ENCODE measurements around the gene FBXO9. TPM values are rescaled to one million over a fixed set of nuclear protein-coding genes. Genes with fewer than 3 reads are reported as not detected.

Gene FBXO9
- total RNA-seq, 2 donors from 2014 or later: 70.5 to 93.6 TPM

- ATAC-seq (peak; percentile 46), DNase-seq (peak in 1 of 2 donors; percentile 12)
- intact Hi-C loops (cut with DNase I, micrococcal nuclease): no loop called here
These were observed 54.7 kb downstream of the FBXO9 start for GRCh38 chr6:53119772-53120409.

- intact Hi-C loops (cut with DNase I, micrococcal nuclease): no loop called here
- DNase-seq (no peak), ATAC-seq (no peak)
These were observed 59.1 kb downstream of the FBXO9 start for GRCh38 chr6:53124131-53124800.

GRCh38 chr6:53125276-53125675, 60.1 kb downstream of the FBXO9 start:
- intact Hi-C loops (cut with DNase I, micrococcal nuclease): no loop called here
- DNase-seq (no peak), ATAC-seq (no peak)

GRCh38 chr6:53128842-53129241, 63.6 kb downstream of the FBXO9 start:
- intact Hi-C loops (cut with DNase I, micrococcal nuclease): no loop called here
- no peak for DNase-seq
- ATAC-seq: no peak

GRCh38 chr6:53130569-53131290, 65.5 kb downstream of the FBXO9 start:
- DNase-seq: no peak
- no peak for ATAC-seq
- intact Hi-C loops (cut with DNase I, micrococcal nuclease): no loop called here

- intact Hi-C loops (cut with DNase I, micrococcal nuclease): no loop called here
- ATAC-seq: no peak
- no peak for DNase-seq
These were observed 68.8 kb downstream of the FBXO9 start for GRCh38 chr6:53133961-53134360.

- DNase-seq (no peak), ATAC-seq (no peak)
- intact Hi-C loops (cut with DNase I, micrococcal nuclease): no loop called here
These were observed 69.5 kb downstream of the FBXO9 start for GRCh38 chr6:53134601-53135235.

- intact Hi-C loops (cut with DNase I, micrococcal nuclease): no loop called here
- DNase-seq: no peak
- no peak for ATAC-seq
These were observed 70.9 kb downstream of the FBXO9 start for GRCh38 chr6:53136000-53136609.

GRCh38 chr6:53139841-53140413, 74.7 kb downstream of the FBXO9 start:
- intact Hi-C loops (cut with DNase I, micrococcal nuclease): no loop called here
- DNase-seq: no peak

GRCh38 chr6:53142810-53143209, 77.6 kb downstream of the FBXO9 start:
- intact Hi-C loops (cut with DNase I, micrococcal nuclease): no loop called here
- DNase-seq (no peak), ATAC-seq (no peak)

More at GRCh38 chr6:53139841-53140413, 74.7 kb downstream of the FBXO9 start:
- no peak for ATAC-seq

- ATAC-seq (no peak), DNase-seq (no peak)
- intact Hi-C loops (cut with DNase I, micrococcal nuclease): no loop called here
These were observed 78.5 kb downstream of the FBXO9 start for GRCh38 chr6:53143710-53144109.

- intact Hi-C loops (cut with DNase I, micrococcal nuclease): no loop called here
- DNase-seq (no peak), ATAC-seq (no peak)
These were observed 79.6 kb downstream of the FBXO9 start for GRCh38 chr6:53144802-53145201.

GRCh38 chr6:53148684-53149083, 83.5 kb downstream of the FBXO9 start, which contains the start of gene GCM1:
TSS of gene GCM1 (minus strand) at chr6:53148841. CDS start at chr6:53145632, 3,209 bp downstream.
- intact Hi-C loops (cut with DNase I, micrococcal nuclease): no loop called here
- ATAC-seq: peak; percentile 99
- DNase-seq: no peak

Other genes starting within 250 kb of the FBXO9 start
- gene GSTA5, start 224.6 kb upstream of the FBXO9 start, total RNA-seq: not detected
- gene GSTA3, start 155.7 kb upstream of the FBXO9 start, total RNA-seq: not detected
- 10 to 100 TPM; 14.1 to 15.2 TPM for gene GSTA4, start 70.1 kb upstream of the FBXO9 start, total RNA-seq
- gene CILK1, start 3.6 kb upstream of the FBXO9 start, total RNA-seq: 10 to 100 TPM; 17.7 to 19.6 TPM
- not detected for gene GCM1, start 83.4 kb downstream of the FBXO9 start, total RNA-seq